Endothelial cell of umbilical vein (primary cell): Measurements from ENCODE around the gene EFNA5. TPM values are rescaled to one million over a fixed set of nuclear protein-coding genes. Genes with fewer than 3 reads are reported as not detected.

Experiments
- BruUV-seq: library from RNA; stranded (reverse); fragments of 400-500 nt; replicated peaks from 2 replicates; lab custom pipeline; 2021; lab: Mats Ljungman, UMichigan
- CTCF ChIA-PET: fragments of 300-600, 350-600 bp; sonication (Branson Sonifier 250); formaldehyde crosslinking; loops from one replicate; lab custom pipeline; 2021; ENCODE audit warnings: antibody characterized with exemption, inconsistent platforms; lab: Charles Lee
- POLR2A ChIA-PET: fragments of 300-600, 350-600 bp; sonication (Branson Sonifier 250); formaldehyde crosslinking; loops from one replicate; lab custom pipeline; 2021; ENCODE audit warnings: antibody characterized with exemption, inconsistent platforms; lab: Charles Lee
- DNase-seq: peaks from one replicate; pipeline ENCODE4 v3.0.0-alpha.2; 2011; ENCODE audit warnings: low read depth, low spot score
- FAIRE-seq: peaks from 2 replicates; lab custom pipeline; 2011; peaks lifted over from hg19 to GRCh38; lab: Jason Lieb, UNC
- H2AFZ ChIP-seq: 2 replicates; pipeline ENCODE4 v1.6.0; 2012; ENCODE audit warnings: low read depth, low read length, control low read depth, inconsistent platforms
- H3K27ac ChIP-seq: 2 replicates; pipeline ENCODE4 v1.5.1; 2011; ENCODE audit warnings: low read depth, mild to moderate bottlenecking, control low read depth, low read length, moderate library complexity; ENCODE audit not compliant: insufficient read depth
- H3K27me3 ChIP-seq, 2 experiments: 2 replicates each; pipeline versions ENCODE4 v1.6.0 to v1.6.1; 2011; ENCODE audit warnings: low read length in 2 of 2, mixed read lengths in 1 of 2; ENCODE audit not compliant: control insufficient read depth in 2 of 2, insufficient read depth in 2 of 2
- H3K36me3 ChIP-seq, 2 experiments: 2 replicates in 1 of 2; 3 replicates in 1 of 2; pipeline ENCODE4 v1.5.1; 2011; ENCODE audit warnings: low read length in 2 of 2, mild to moderate bottlenecking in 1 of 2, moderate library complexity in 1 of 2; ENCODE audit not compliant: control insufficient read depth in 2 of 2, insufficient read depth in 2 of 2; ENCODE audit errors: extremely low read depth in 1 of 2
- H3K4me1 ChIP-seq: 3 replicates; pipeline ENCODE4 v1.5.1; 2011; ENCODE audit warnings: mild to moderate bottlenecking, low read length; ENCODE audit not compliant: control insufficient read depth, insufficient read depth; ENCODE audit errors: extremely low read depth
- H3K4me2 ChIP-seq: 2 replicates; pipeline ENCODE4 v1.6.1; 2011; ENCODE audit warnings: low read length, control low read depth, mixed read lengths; ENCODE audit not compliant: insufficient read depth
- H3K4me3 ChIP-seq, 3 experiments: fragments of 200-600 bp in 1 of 3; sonication (generic), shearing (Covaris generic) in 1 of 3; replicated peaks in 1 of 3; 2 replicates each; pipeline ENCODE4 v1.5.1; 2011 to 2016; ENCODE audit warnings: control low read depth in 3 of 3, low read length in 3 of 3, mild to moderate bottlenecking in 2 of 3, inconsistent platforms in 1 of 3, low read depth in 1 of 3, moderate library complexity in 1 of 3; ENCODE audit not compliant: insufficient read depth in 1 of 3
- H3K79me2 ChIP-seq: 2 replicates; pipeline ENCODE4 v1.6.0; 2012; ENCODE audit warnings: low read length, inconsistent platforms; ENCODE audit not compliant: control insufficient read depth, insufficient read depth
- H3K9ac ChIP-seq: replicated peaks from 2 replicates; pipeline ENCODE3; 2011; ENCODE audit warnings: low read length, control low read depth; ENCODE audit not compliant: insufficient read depth; ENCODE audit errors: extremely low read depth
- H3K9me1 ChIP-seq: replicated peaks from 3 replicates; pipeline ENCODE4 v1.6.0; 2011; ENCODE audit warnings: mild to moderate bottlenecking, low read length; ENCODE audit not compliant: control insufficient read depth, insufficient read depth; ENCODE audit errors: extremely low read depth
- H3K9me3 ChIP-seq: replicated peaks from 2 replicates; pipeline ENCODE4 v1.5.1; 2012; ENCODE audit warnings: low read length, inconsistent platforms; ENCODE audit not compliant: control insufficient read depth, insufficient read depth
- H4K20me1 ChIP-seq: replicated peaks from 2 replicates; pipeline ENCODE3; 2011; ENCODE audit warnings: mild to moderate bottlenecking, low read length; ENCODE audit not compliant: control insufficient read depth, insufficient read depth; ENCODE audit errors: extremely low read depth
- CTCF ChIP-seq, 2 donors: IDR thresholded peaks; 1 replicate in 1 of 2; 2 replicates in 1 of 2; pipeline ENCODE4 v1.5.1; 2011; ENCODE audit warnings: low read length in 2 of 2, mild to moderate bottlenecking in 2 of 2, moderate library complexity in 2 of 2, control low read depth in 1 of 2, inconsistent platforms in 1 of 2, low read depth in 1 of 2; ENCODE audit not compliant: insufficient read depth in 1 of 2; ENCODE audit errors: extremely low read depth in 1 of 2
- EZH2 ChIP-seq: IDR thresholded peaks from 2 replicates; pipeline ENCODE4 v1.6.1; 2012; ENCODE audit warnings: borderline replicate concordance, low read depth, mild to moderate bottlenecking, moderate library complexity, low read length, inconsistent platforms; ENCODE audit not compliant: severe bottlenecking
- FOS ChIP-seq: IDR thresholded peaks from 2 replicates; pipeline ENCODE4 v1.6.1; 2011; ENCODE audit warnings: mild to moderate bottlenecking, low read length, moderate library complexity, borderline replicate concordance; ENCODE audit not compliant: insufficient read depth
- GATA2 ChIP-seq: IDR thresholded peaks from 2 replicates; pipeline ENCODE4 v1.7.0; 2011; ENCODE audit warnings: low read depth, mild to moderate bottlenecking, moderate library complexity, mixed read lengths, low read length; ENCODE audit not compliant: insufficient read length, insufficient read depth
- JUN ChIP-seq: IDR thresholded peaks from 2 replicates; pipeline ENCODE4 v1.6.1; 2011; ENCODE audit warnings: borderline replicate concordance, low read depth; ENCODE audit not compliant: insufficient read length, insufficient read depth
- MAX ChIP-seq: IDR thresholded peaks from 2 replicates; pipeline ENCODE4 v1.6.1; 2011; ENCODE audit not compliant: insufficient read depth, insufficient read length
- MYC ChIP-seq: IDR thresholded peaks from one replicate; pipeline ENCODE4 v1.6.1; 2011; ENCODE audit warnings: mild to moderate bottlenecking, low read depth, low read length
- POLR2A ChIP-seq: IDR thresholded peaks from 2 replicates; pipeline ENCODE4 v1.6.1; 2012; ENCODE audit warnings: low read depth, mild to moderate bottlenecking, control low read depth, low read length
- POLR2AphosphoS5 ChIP-seq: IDR thresholded peaks from 2 replicates; pipeline ENCODE4 v1.6.1; 2012; ENCODE audit warnings: low read depth, mild to moderate bottlenecking, control low read depth, low read length, moderate library complexity; ENCODE audit not compliant: insufficient read depth
- dilution Hi-C: fragments of 300-500 bp; cut with MboI; formaldehyde crosslinking; loops from one replicate; pipeline ENCODE4 v1.15.0; 2019; ENCODE audit warnings: low sequenced_read_pairs; ENCODE audit not compliant: extremely low pct_ligation_motif_present
- intact Hi-C: fragments of 100-400 bp; cut with micrococcal nuclease; formaldehyde crosslinking; loops from one replicate; pipeline ENCODE4 v1.10.0; 2022
- polyA plus RNA-seq, 4 experiments: library from polyadenylated mRNA; depleted of rRNA in 3 of 4; stranded (reverse) in 3 of 4; unstranded in 1 of 4; fragments of >200 nt; gene quantifications; 2 replicates each; pipeline versions ENCODE4 v1.2.1 to v1.2.3, GENCODE V29; 2011 to 2012; ENCODE audit warnings: missing spikeins in 1 of 4
- total RNA-seq: library from RNA; stranded (reverse); gene quantifications from 2 replicates; pipeline ENCODE4 v1.2.3, GENCODE V29; 2021

Gene EFNA5
- total and polyA plus RNA-seq, 2 donors (not counting 3 experiments of a cell fraction or from before 2014, with no cell fraction given) = 13.6 to 22.1 TPM

GRCh38 chr5:107705402-107706014, 34.8 kb upstream of the EFNA5 start:
- DNase-seq (peak; percentile 52), FAIRE-seq (no peak)
- ChIA-PET POLR2A (no interaction called here), CTCF (interaction anchor here (0.6 to 1.9 kb wide), 4 partner anchors 9 to 997 kb away, joined by 3 to 6 read pairs (median 4); no protein-coding TSS in a partner anchor)
- no peaks in the 10 kb centered on the region for H3K9me1 ChIP-seq
- TF ChIP-seq FOS (peak; percentile 78), MAX (no peak)
- H3K4me3 ChIP-seq = peak overlapping the region; percentile 25 to 52 (median 48)
- H2AFZ ChIP-seq = peak overlapping the region; percentile 93
- H3K4me2 ChIP-seq = peak overlapping the region; percentile 83
- no peaks in the 10 kb centered on the region for H3K27me3 ChIP-seq
- no peaks in the 10 kb centered on the region for H3K9me3 ChIP-seq
- intact Hi-C loops (no loop called here), dilution Hi-C loops (no loop called here)
- H4K20me1 ChIP-seq = no peaks in the 10 kb centered on the region
- no peaks in the 10 kb centered on the region for H3K36me3 ChIP-seq
- no peaks in the 10 kb centered on the region for H3K79me2 ChIP-seq
- peaks cover 8% of the 10 kb centered on the region for H3K4me1 ChIP-seq
- BruUV-seq = no TSS peak
- H3K27ac ChIP-seq = no peak overlapping the region
- peak overlapping the region; percentile 42 for H3K9ac ChIP-seq

- peak overlapping the region; percentile 25 to 52 (median 48) for H3K4me3 ChIP-seq
- H3K36me3 ChIP-seq = no peaks in the 10 kb centered on the region
- no peak overlapping the region for H3K27ac ChIP-seq
- TF ChIP-seq POLR2AphosphoS5 = no peak
- no peak for TF ChIP-seq MYC
- no peak for TF ChIP-seq EZH2
- TF ChIP-seq MAX = no peak
- no peak for TF ChIP-seq GATA2
- TF ChIP-seq CTCF (IDR thresholded peaks at IDR 0.05; ENCODE audit: extremely low read depth in 1 of 2, insufficient read depth in 1 of 2, low read depth in 1 of 2, low read length in 2 of 2) = no peak
- no peak for TF ChIP-seq POLR2A
- TF ChIP-seq JUN = no peak
- TF ChIP-seq FOS = no peak
- ChIA-PET CTCF (interaction anchor here (0.6 to 0.8 kb wide), 3 partner anchors 8 to 997 kb away, joined by 3 to 4 read pairs (median 3); no protein-coding TSS in a partner anchor), POLR2A (no interaction called here)
- DNase-seq (no peak), FAIRE-seq (peak; percentile 68)
- no peaks in the 10 kb centered on the region for H3K27me3 ChIP-seq
- H3K9me3 ChIP-seq = no peaks in the 10 kb centered on the region
- no peaks in the 10 kb centered on the region for H3K79me2 ChIP-seq
- dilution Hi-C loops (no loop called here), intact Hi-C loops (no loop called here)
- no TSS peak for BruUV-seq
- peak overlapping the region; percentile 42 for H3K9ac ChIP-seq
- H3K4me1 ChIP-seq = peaks cover 8% of the 10 kb centered on the region
- H3K9me1 ChIP-seq = no peaks in the 10 kb centered on the region
- peak overlapping the region; percentile 93 for H2AFZ ChIP-seq
- H4K20me1 ChIP-seq = no peaks in the 10 kb centered on the region
- peak overlapping the region; percentile 83 for H3K4me2 ChIP-seq
These were observed 34.1 kb upstream of the EFNA5 start for GRCh38 chr5:107704681-107705401.
